Occipital lobe (tissue), 2 donors: ENCODE results near the gene SPATA21. TPM values are rescaled to one million over a fixed set of nuclear protein-coding genes. Genes with fewer than 3 reads are reported as not detected.

ENCODE experiments used
- DNase-seq: peaks from one replicate; lab custom pipeline; 2025; lab: John Stamatoyannopoulos, UW
- total RNA-seq: library from RNA; depleted of rRNA; stranded (reverse); fragments of >200 nt; gene quantifications from one replicate; pipeline ENCODE4 v1.2.3, GENCODE V29; 2014

The SPATA21 gene
- total RNA-seq, 1 donor from 2014 or later: not detected

- no peak for DNase-seq
Measured at GRCh38 chr1:16421201-16421600, 16.0 kb downstream of the SPATA21 start.

GRCh38 chr1:16420424-16421118, 16.7 kb downstream of the SPATA21 start:
- DNase-seq: no peak

- no peak for DNase-seq
Measured at GRCh38 chr1:16418823-16419425, 18.3 kb downstream of the SPATA21 start.

- DNase-seq: no peak
Measured at GRCh38 chr1:16413191-16413590, 24.0 kb downstream of the SPATA21 start.

DNA sequence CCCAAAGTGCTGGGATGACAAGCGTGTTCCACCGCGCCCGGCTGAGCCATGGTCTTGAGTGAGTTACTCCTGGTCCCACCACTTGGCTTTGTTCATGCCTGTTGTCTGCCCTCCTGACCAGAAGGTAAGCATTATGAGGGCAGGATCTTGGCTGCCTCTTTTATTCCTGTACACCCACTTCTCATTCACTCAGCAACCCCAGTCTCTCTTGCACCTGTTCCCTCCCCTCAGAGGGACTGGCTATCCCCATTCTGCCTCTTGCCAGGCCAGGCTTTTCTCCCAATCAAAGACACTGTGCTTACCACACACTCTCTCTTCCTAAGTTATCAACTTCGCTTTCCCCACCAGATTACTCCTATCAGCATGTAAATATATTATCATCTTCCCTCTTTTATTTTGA, 26.4 kb downstream of the SPATA21 start:
- DNase-seq: no peak

DNA sequence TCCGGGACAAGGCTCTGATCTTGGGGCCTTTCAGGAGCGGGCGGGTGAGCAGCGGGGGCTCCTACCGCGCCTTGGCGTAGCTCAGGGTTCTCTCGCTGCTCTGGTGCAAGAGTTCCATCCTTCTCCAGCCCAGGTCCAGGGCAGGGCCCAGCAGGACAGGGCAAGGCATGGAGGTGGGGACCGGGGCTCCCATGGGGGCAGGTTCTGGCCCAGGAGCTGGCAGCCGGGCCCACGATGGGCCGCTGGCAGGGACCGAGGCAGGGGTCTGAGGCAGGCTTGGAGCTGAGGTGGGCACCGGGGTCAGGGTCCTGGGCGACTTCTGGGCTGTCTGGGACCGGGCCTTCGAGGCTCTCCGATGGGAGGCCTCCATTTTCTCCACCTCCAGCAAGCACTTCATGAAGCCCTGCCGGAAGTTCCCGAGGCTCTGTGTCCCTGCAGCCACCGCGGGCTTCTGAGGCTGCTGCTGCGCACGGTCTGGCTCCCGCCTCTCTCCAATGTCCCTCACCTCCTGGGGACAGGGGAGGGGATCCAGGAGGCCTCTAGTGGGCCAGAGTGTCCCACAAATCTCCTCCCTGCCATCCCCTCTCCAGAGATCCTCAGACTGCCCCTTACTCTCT, 27.6 kb downstream of the SPATA21 start:
- no peak for DNase-seq

- no peak for DNase-seq
Measured at GRCh38 chr1:16406868-16407267, 30.4 kb downstream of the SPATA21 start.

GRCh38 chr1:16405441-16405840, 31.8 kb downstream of the SPATA21 start:
- DNase-seq: no peak

DNA sequence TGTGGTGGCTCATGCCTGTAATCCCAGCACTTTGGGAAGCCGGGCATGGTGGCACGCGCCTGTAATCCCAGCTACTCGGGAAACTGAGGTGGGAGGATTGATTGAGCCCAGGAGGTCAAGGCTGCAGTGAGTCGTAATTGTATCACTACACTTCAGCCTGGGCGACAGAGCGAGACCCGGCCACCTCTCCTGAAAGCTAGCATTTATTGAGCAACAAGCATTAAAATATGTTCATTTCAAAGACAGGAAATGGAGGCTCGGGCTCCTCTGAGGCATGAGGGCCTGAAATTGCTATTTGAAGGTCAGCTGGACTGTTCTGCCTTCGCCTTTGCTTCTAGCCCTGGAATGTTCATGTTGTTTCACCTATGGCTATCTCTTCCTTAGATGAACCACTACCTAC, 34.5 kb downstream of the SPATA21 start:
- no peak for DNase-seq

DNA sequence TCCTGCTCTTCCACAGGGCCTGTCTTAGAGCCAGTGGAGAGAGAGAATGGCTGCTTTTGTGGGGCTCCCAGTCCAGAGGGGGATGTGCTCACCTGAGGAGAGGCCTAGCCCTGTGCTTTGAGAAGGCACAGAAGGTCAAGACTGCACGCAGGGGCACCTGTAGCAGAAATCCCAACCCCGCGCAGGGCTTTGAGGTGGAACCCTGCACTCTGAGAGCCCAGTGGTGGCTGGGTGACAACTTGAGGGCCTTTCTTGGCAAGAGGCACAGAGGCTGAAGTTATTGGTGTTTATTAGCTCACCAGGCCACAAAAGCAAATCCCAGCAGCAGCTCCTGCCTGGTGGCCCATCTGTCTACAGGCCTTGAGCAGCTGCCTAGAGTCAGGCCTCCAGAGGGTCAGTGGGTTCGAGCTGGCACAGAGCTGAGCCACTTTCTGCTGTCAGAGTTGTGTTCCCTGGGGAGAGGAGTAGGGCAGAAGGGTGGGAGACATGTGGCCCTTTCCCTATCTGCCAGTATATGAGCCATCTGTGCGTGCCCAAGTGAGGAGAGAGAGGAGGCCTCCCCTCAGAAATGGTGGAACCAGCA, 38.8 kb downstream of the SPATA21 start:
- no peak for DNase-seq

- no peak for DNase-seq
Measured at GRCh38 chr1:16397120-16397519, 40.1 kb downstream of the SPATA21 start.

GRCh38 chr1:16396591-16396990, 40.6 kb downstream of the SPATA21 start:
- peak; percentile 8 for DNase-seq

- DNase-seq: no peak
Measured at GRCh38 chr1:16394977-16395376, 42.2 kb downstream of the SPATA21 start.

- DNase-seq: no peak
Measured at GRCh38 chr1:16393570-16394521, 43.4 kb downstream of the SPATA21 start.

- no peak for DNase-seq
Measured at GRCh38 chr1:16392740-16393569, 44.3 kb downstream of the SPATA21 start.

- DNase-seq: no peak
Measured at GRCh38 chr1:16391411-16391810, 45.8 kb downstream of the SPATA21 start.

- DNase-seq: no peak
Measured at GRCh38 chr1:16387201-16388188, 49.7 kb downstream of the SPATA21 start.

DNA sequence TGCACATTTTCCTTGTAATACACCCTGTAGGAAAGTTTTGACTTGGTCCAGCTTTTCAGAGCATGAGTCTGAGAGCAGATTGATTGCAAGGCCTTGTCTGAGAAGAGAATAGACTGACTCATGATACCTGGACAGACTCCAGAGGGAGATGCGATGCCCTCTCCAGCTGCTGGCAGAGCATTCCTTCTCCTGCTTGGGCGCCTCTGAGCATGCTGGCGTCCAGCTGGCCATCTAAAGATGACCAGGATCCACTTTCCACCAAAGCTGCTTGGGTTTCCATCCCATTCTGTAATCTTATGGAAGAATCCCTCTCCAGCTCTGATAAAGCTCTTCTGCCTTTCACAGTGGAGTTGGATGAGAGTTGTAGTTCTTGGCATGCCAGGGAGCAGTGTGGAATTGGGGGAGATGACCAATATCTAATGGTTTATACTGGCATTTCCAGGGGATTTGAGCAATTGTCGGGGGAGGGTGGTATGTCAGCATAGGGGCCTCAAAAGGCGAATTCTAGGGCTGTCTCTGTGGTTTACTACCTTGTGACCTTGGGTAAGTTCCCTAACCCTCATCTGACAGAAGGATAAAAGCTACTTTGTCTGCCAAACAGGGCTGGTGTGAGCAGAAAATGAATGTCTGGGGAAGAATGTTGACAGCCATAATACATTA, 50.6 kb downstream of the SPATA21 start:
- peak; percentile 58 for DNase-seq
